WTC11 (cell line): ENCODE results near the gene FOXS1.

Experiments
- SOX15 ChIP-seq: fragments of 250-450 bp; sonication (Bioruptor Pico); IDR thresholded peaks from 2 replicates; pipeline ENCODE4 v1.9.0; 2021; ENCODE audit warnings: mild to moderate bottlenecking
- ZNF138 ChIP-seq: sonication (generic); formaldehyde crosslinking; conservative IDR thresholded peaks from 2 replicates; pipeline ENCODE4 v1.8.1; 2022; ENCODE audit warnings: mild to moderate bottlenecking, moderate library complexity, missing genetic modification reagents
- ZNF423 ChIP-seq: fragments of 250-450 bp; sonication (Bioruptor Pico); IDR thresholded peaks from 2 replicates; pipeline ENCODE4 v2.1.2; 2022; ENCODE audit warnings: mild to moderate bottlenecking, moderate library complexity
- TF ChIP-seq, protein P1 (sequence below): fragments of 200-600 bp; IDR thresholded peaks from 2 replicates; pipeline ENCODE4 v1.8.0; 2022; ENCODE audit warnings: antibody characterized with exemption
- TF ChIP-seq, protein P2 (sequence below): sonication (generic); formaldehyde crosslinking; IDR thresholded peaks from 2 replicates; pipeline ENCODE4 v1.8.0; 2022; ENCODE audit warnings: mild to moderate bottlenecking, missing genetic modification reagents
- TF ChIP-seq, protein P3 (sequence below): sonication (generic); formaldehyde crosslinking; IDR thresholded peaks from 2 replicates; pipeline ENCODE4 v1.8.1; 2023; ENCODE audit warnings: mild to moderate bottlenecking, moderate library complexity, missing genetic modification reagents

GRCh38 chr20:31811796-31812728 lies 33.3 kb downstream of the FOXS1 start:
- TF ChIP-seq ZNF423 (no peak), ZNF138 (CRISPR knock-in tag) (no peak), SOX15 (CRISPR knock-in tag) (no peak)
- TF ChIP-seq, protein P1, sequence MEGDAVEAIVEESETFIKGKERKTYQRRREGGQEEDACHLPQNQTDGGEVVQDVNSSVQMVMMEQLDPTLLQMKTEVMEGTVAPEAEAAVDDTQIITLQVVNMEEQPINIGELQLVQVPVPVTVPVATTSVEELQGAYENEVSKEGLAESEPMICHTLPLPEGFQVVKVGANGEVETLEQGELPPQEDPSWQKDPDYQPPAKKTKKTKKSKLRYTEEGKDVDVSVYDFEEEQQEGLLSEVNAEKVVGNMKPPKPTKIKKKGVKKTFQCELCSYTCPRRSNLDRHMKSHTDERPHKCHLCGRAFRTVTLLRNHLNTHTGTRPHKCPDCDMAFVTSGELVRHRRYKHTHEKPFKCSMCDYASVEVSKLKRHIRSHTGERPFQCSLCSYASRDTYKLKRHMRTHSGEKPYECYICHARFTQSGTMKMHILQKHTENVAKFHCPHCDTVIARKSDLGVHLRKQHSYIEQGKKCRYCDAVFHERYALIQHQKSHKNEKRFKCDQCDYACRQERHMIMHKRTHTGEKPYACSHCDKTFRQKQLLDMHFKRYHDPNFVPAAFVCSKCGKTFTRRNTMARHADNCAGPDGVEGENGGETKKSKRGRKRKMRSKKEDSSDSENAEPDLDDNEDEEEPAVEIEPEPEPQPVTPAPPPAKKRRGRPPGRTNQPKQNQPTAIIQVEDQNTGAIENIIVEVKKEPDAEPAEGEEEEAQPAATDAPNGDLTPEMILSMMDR: no peak
- TF ChIP-seq, protein P2, sequence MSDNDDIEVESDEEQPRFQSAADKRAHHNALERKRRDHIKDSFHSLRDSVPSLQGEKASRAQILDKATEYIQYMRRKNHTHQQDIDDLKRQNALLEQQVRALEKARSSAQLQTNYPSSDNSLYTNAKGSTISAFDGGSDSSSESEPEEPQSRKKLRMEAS (CRISPR knock-in tag): no peak
- TF ChIP-seq, protein P3, sequence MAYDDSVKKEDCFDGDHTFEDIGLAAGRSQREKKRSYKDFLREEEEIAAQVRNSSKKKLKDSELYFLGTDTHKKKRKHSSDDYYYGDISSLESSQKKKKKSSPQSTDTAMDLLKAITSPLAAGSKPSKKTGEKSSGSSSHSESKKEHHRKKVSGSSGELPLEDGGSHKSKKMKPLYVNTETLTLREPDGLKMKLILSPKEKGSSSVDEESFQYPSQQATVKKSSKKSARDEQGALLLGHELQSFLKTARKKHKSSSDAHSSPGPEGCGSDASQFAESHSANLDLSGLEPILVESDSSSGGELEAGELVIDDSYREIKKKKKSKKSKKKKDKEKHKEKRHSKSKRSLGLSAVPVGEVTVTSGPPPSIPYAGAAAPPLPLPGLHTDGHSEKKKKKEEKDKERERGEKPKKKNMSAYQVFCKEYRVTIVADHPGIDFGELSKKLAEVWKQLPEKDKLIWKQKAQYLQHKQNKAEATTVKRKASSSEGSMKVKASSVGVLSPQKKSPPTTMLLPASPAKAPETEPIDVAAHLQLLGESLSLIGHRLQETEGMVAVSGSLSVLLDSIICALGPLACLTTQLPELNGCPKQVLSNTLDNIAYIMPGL (CRISPR knock-in tag): no peak
